ENCODE measurements around the gene ZNF550.
A peak's percentile ranks its signal among the peaks of the same experiment; 100 is the strongest.
"Not testable (repeated sequence)": the region's sequence is repeated elsewhere in the genome, so short reads cannot be mapped to it uniquely, and the experiment has no call there.

DNA sequence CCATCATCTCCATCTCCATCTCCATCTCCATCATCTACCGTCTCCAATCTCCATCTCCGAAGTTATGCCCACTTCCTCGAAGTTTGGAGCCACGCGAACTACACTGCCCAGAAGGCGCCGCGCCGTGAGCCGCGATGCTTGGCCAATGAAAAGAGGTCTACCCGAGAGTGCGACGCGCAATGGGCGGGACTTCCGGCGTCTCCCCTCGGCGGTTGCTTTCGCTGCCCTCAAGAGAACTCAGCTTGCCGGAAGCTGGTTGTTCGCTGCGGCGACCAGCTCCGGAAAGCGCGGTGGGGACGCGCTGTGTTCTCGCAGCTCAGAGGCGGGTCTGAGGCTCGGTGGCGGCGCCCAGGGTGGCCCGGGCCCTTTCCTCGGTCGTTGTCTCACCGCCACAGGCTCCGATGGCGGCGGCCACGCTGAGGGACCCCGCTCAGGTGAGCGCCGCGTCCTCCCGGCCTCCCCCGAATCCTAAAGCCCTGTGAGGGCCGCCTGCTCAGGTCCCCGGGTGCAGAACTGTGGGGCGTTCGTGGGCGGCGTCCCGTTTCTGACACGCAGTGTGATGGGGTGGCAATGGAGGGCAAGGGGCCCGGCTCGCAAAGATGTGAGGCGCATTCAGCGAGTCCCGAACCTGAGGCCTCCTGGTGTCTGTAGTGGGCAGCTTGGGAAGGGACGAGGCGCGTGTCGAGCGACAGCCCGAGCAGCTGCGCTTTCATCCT is 59.8 kb downstream of the ZNF550 start, which contains the start of gene ZNF773:
- TF ChIP-seq CTCF (IDR thresholded peaks at IDR 0.05), result peak; percentile 31
- TF ChIP-seq EZH2 (IDR thresholded peaks at IDR 0.05; ENCODE audit: borderline replicate concordance, insufficient read depth, low read depth, low read length, poor library complexity, severe bottlenecking), result not testable (repeated sequence)

Measured in B cell (primary cell).